ENCODE measurements around the gene SGTA.

SGTA gene

DNA sequence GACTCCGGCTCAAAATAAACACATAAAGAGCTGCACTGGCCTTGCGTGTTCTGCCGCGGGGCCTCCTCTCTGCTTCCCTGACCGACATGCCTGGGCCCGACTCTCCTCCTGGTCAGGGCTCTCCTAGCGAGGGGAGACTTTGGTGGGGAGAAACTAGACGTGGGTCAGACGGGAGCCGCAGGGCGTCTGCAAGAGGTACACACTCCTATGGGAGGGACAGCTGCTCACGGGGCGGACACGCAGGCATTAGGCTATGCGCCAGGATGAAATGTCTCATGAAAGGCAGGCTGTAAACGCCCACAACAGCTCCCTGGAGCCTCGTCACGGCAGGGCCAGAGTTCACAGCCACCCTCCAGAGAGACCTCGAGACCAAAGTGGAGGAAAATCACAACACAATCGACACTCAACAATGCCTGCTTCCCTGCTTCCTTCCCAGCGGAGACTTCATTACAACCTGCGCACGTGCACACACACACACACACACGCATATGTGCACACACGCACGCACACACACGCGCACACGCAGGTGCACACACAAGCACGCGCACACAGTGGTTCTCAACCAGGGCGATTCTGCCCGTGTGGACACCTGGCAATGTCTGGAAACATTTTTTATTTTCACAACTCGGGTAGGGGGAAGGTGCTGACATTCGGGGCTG is 49.0 kb downstream of the SGTA start:
- H3K4me3 ChIP-seq (ENCODE audit: low read length), result no peak overlapping the region
- no peak for DNase-seq (ENCODE audit: low read depth, low spot score)

DNA sequence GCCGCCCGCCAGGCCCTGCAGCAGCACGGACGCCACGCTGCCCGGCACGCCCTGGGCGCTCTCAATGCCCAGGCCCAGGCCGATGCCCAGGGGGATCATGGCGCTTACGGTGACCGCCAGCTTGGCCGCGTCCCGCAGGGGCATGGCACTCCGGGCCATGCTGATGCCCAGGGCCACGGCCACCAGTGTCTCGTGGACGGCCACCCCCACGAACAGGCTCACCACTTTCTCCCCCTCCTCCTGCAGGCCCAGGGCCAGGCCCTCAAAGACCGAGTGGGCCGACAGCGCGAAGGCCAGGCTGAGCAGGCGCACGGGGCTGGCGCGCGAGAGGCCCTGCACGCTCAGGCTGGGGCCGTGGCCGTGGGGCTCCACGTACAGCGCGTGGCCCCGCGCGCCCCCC is 50.2 kb downstream of the SGTA start:
- H3K4me3 ChIP-seq (ENCODE audit: low read length), result no peak overlapping the region
- no peak for DNase-seq (ENCODE audit: low read depth, low spot score)

DNA sequence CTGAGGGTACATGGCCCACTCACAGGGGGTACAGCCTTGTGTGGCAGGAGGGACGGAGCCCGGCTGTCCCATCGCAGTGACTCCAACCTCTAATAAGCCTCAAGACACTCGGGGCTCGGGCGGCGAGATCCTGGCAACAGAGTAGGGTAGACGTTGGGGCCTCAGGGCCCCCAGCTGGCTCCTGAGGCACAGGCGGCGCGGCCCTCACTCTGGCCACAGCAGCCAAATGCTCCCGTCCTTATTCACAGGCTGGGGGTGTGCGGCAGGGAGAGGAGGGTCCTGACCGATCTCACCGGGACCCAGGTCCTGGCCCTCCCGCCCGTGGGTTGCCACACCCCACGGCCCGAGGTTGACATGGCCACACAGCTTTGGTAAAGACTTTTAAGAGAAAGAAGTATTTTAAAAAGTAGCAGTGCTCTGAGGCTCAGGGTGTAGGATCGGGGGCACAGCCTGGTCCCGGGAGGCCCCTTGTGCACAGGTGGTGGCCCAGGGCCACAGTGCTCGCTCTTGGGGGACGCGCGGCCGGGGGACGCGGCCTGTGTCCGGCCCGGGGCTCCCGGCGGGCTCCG is 50.8 kb downstream of the SGTA start:
- H3K4me3 ChIP-seq (ENCODE audit: low read length), result no peak overlapping the region
- DNase-seq (ENCODE audit: low read depth, low spot score), result no peak

DNA sequence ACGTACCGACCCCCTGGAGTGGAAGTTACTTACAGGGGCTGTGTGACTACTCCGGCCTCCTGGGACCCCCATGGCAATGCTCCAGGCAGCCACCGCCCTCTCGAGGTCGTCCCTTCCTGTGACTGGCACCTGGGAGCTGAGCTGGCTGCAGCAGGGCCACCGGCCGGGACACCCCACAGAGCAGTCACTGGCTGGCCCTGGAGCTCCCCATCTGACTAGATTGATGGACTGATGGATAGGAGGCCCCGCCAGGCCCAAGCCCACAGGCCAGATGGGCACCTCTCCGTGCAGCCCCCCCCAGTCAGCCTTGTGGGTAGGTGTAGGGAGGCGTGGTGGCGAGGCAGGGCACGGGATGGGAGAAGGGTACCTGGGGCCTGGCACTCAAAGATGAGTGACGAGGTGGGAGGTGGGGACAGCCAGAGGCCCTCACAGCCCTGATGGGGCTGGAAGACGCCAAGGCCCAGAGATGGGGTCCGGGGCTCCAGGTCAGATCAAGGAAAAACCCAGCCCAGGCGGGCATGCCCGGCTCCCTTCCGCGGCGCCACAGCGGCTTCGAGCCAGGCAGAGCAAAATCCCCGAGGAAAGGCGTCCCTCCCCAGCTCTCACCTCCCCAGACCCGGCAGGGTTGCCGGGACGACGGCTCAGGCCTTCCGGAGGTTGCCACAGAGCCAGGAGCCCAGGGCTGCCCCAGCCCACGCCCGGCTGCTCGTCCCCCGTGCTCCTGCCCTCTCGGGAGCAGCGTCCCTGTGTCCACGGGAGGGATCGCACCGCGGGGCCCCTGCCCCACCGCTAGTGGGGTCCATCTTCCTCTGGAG is 51.7 kb downstream of the SGTA start:
- no peak for DNase-seq (ENCODE audit: low read depth, low spot score)
- no peak overlapping the region for H3K4me3 ChIP-seq (ENCODE audit: low read length)

DNA sequence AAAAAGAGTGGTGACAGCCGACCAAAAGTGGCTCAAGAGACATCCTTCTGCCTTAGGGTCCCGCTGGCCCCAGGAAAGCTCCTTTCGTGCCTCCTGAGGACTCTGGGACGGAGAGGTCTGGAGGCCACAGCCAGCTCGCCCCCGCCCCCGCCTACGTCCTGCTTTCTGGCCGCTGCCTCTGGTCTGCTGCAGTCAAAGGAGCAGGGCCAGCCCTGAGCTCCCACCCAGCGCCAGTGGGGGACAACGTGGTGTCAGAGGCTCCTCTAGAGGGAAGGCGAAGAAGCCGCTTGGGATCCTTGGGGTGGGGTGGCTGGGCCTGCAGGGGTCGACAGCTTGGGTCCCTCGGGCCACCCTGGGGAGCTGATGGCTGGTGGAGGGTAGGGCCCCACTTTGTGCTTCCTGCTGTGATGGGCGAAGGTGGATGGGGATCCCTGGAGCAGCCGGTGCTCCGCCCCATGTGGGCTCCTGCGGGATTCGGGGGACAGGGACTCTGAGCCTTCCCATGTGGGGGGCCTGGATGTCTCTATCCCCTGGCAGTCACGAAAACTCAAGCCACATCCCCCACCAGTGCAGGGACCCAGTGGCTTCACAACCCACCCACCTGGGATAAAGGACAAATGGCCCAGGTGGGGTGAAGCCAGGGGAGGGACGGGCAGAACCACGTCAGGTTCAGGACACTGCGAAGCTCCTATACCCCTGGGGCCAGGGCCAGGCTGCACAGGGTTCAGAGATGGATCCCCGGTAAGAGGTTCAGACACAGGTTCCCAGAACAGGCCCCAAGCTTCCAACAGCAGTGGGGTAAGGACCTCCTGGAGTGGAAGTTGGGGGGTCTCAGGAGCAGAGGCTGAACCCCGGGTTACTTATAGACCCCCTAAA is 52.9 kb downstream of the SGTA start:
- H3K4me3 ChIP-seq (ENCODE audit: low read length), result no peak overlapping the region
- DNase-seq (ENCODE audit: low read depth, low spot score), result no peak

DNA sequence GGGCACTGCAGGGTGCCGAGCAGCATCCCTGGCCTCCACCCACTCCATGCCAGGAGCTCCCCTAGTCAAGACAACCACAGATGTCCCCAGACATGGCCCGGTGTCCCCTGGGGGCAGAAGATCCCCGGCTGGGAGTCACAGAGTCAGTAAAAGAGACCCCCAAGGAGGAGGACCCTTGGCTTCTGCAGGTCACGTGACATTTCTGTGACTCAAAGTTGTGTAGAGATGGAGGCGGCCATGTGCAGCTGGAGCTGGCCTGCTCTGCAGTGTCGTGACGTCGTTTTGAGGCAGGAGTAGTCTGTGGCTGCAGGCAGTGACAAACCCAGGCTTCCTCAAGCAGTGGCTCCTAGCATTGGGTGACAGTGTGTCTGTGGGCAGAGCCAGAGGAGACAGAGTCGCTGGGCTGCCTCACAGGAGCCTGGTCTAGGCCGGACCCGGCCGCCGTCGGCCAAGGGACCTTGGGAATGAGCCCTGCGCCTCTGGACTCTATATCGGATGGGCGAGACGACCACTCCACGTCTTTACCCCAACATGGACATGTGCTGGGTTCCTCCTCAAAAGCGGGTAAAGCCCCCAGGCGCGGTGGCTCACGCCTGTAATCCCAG is 54.2 kb downstream of the SGTA start:
- H3K4me3 ChIP-seq (ENCODE audit: low read length), result no peak overlapping the region
- DNase-seq (ENCODE audit: low read depth, low spot score), result no peak

DNA sequence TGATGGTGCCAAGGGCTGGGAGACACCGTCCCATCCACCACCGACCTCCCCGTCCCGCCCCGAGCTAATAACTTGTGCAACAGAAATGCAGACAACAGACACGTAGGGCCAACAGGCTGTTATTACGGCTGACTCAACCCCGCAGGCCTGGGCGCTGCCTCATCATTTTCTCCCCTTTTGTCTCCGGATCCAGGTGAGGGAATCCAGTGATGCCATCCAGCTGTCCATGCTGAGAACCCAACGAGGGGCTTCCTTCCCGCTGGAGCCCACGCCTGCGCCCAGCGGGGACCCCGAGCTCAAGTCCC is 55.5 kb downstream of the SGTA start:
- no peak for DNase-seq (ENCODE audit: low read depth, low spot score)
- H3K4me3 ChIP-seq (ENCODE audit: low read length), result no peak overlapping the region

DNA sequence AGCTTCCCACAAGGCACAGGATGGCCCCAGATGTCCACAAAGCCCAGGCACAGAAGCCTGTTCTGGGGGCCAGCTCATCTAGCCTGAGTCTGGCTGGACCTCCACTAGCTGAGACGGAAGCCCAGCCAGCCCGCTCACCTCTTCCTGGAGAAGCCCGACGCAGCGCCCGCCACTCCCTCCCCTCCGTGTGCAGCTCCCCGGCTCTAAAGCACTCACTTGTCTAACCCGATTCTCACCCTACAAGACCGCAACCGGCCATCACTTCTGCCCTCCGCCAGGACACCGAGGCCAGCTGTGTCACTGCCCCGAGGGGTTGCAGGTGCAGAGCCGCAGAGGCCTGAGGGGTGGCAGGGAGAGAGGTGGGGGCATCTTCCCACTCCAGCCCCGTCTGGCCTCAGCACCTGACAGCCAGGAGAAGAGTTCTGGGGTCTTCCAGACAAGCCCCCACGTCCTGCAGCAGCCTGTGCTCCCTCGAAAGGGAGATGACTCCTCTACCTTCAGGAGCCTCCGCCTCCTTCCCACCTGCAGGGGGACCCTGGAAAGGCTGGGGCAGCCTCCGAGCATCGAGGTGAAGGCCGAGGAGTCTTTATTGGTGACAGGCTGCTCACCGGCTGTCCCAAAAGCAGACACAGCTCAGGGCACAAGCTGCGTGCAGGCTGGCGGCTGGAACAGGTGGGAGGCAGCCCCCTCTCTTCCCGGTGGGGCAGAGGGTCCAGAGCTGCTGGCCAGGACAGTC is 56.0 kb downstream of the SGTA start:
- DNase-seq (ENCODE audit: low read depth, low spot score), result no peak
- no peak overlapping the region for H3K4me3 ChIP-seq (ENCODE audit: low read length)

DNA sequence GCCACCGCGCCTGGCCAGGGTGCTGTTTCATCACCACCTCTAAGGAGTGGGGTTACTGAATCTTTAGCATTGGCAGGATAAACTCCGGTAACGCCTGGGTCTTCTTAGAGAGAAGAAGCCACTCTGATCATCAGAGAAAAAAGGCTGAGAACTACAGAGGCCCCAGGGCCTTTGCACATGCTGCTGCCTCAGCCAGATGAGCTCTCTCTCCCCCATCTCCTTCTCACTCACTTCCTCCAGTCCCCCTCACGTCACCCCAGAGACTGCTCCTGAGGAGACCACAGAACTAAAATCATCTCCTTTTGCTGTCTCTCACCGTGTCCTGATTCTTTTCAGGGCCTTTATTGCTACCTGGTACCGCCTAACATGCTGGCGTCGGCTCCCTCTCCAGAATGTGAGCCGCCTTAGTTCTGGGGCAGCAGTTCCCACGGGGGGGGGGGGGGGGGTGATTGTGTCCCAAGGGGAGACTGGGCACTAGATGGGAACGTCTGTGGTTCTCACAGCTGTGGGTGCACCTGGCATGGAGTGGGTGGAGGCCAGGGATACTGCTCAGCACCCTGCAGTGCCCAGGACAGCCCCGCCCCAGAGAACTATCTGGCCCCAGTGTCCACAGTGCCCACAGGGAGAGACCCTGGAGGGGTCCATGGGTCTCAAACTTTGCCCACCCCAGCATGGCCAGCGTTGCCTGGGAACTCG is 56.8 kb downstream of the SGTA start:
- DNase-seq (ENCODE audit: low read depth, low spot score), result no peak
- H3K4me3 ChIP-seq (ENCODE audit: low read length), result no peak overlapping the region

DNA sequence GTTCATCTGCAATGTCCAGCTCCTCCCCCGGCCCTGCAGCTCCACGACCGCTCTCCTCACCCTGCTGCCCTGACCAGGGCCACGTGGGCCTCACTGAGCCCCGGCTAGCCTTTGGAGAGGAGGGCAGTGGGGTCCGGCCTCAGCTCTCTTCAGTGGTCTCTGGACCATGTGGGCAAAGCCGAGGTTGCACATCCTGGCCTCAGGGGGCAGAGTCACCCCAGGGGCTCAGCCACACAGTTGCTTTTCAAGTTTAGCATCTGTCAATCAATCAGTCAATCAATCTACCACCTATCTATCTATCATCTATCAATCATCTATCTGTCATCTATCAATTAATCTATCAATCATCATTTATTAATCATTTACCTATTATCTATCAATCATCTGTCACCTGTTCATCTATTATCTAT is 58.9 kb downstream of the SGTA start:
- DNase-seq (ENCODE audit: low read depth, low spot score), result no peak
- no peak overlapping the region for H3K4me3 ChIP-seq (ENCODE audit: low read length)

DNA sequence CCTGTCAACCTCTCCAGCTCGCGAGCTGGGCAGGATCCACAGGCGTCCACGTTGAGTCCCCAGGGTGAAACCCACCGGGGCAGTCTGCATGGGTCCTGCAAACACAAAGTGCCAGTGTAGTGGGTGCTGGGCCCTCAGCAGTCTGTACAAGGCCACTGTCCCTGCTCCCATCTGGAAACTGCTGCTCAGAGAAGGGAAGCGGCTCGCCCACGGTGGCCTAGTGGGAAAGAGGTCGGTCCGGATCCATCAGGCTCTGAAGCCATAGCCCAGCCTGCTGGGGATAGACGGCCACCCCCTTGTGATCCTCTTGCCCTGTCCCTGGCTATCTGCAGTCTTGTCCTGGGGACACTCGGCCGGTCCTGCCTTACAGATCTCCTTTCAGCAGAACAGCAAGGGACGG is 59.3 kb downstream of the SGTA start:
- no peak overlapping the region for H3K4me3 ChIP-seq (ENCODE audit: low read length)
- DNase-seq (ENCODE audit: low read depth, low spot score), result no peak

DNA sequence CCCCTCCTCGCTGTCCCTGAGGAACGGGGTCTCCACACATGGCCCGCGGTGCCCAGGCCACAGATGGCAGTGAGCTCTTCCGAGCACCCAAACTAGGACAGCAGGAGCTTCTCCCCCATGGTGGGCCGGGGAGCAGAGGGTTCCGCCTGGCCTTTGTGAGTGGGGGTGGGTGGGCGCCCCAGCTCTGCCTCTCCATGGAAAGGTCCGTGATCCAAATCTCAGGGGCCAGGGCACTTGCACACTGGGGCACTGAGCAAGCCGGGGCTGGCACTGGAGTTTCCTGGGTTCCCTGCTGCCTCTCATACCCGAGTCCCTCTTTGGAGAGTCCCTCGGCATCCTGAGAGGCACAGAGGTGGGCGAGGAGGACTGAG is 59.7 kb downstream of the SGTA start:
- no peak overlapping the region for H3K4me3 ChIP-seq (ENCODE audit: low read length)

DNA sequence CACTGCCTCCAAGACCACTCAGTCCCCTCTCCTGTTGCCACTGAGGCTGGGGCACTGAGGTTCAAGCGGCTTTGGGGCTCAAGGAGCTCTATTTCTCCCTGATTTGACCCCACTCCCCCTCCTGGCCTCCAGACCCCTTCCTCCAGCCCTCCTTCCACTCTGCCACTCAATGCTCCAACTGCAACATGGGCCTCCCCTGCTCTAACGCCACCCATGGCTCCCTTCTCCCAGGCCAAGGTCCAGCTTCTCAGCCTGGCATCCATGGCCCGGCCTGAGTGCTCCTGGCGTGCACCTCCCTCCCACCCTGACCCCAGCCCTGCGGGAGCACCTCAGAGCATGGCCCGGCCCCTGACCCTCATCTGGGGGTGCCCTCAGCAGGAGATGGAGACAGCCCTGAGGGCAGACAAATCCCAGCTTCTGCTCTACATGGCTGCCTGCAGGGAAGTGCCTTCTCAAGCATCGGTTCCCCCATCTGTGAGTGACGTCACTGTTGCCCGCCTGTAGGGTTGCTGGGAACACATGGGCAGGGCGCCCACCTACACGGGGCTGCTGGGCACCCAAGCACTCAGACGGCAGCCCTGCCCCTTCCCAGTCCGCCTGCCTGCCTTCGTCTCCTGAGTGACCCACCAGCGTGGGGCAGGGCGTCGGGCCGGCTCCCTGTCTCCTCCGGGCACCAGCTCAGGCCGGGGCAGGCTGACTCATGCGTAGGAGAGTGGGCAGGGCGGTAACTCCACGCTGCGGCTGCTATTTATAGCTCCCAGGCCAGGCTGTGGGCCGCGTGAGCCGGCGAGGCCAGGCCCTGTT is 60.3 kb downstream of the SGTA start:
- H3K4me3 ChIP-seq (ENCODE audit: low read length), result no peak overlapping the region
- no peak for DNase-seq (ENCODE audit: low read depth, low spot score)

More for the DNA sequence above, 59.7 kb downstream of the SGTA start:
- DNase-seq (ENCODE audit: low read depth, low spot score), result no peak

DNA sequence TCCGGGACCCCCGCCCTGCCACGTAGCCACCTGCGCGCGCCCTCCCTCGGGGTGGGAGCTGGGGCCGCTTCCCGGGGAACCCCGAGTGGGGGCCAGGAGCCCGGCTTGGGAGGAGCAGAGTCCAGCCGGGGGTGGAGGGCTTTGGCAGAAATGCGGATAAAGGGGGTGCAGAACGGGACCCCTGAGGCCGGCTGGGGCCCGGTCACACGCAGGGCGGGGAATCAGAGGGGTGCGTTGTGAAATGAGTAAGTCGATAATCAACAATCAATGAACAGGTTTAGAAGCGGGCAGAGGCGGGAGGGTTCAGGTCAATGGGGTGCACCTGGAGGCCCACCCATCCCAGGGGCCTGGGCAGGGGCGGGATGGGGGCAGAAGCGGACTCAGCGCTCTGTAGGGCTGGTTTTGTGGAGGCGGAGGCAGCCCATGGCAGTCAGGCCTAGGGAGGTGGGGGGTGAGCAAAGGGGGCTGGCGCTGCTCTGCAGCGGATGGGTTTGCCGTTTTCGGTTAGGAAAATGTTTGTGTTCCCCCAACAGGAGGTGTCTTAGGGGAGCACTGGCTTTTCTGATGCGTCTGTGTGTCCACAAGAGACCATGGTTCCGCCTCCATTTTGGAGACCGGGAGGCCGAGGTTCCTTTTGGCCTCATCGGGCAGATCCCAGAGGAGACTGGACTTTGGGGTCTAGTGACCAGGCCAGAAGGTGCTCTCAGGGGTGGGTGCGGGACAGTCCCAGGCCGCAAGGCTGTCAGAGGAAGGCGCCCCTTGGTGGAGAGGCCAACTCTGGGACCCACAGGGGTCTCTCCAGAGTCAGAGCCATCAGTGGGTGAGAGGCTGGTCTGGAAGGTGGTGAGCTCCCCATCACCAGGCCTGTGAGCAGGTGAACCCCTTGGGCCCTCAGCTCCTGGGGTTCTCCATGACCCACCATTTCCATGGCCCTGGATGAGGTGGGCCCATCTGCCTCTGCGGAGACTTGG is 61.2 kb downstream of the SGTA start:
- H3K4me3 ChIP-seq (ENCODE audit: low read length), result no peak overlapping the region
- no peak for DNase-seq (ENCODE audit: low read depth, low spot score)

DNA sequence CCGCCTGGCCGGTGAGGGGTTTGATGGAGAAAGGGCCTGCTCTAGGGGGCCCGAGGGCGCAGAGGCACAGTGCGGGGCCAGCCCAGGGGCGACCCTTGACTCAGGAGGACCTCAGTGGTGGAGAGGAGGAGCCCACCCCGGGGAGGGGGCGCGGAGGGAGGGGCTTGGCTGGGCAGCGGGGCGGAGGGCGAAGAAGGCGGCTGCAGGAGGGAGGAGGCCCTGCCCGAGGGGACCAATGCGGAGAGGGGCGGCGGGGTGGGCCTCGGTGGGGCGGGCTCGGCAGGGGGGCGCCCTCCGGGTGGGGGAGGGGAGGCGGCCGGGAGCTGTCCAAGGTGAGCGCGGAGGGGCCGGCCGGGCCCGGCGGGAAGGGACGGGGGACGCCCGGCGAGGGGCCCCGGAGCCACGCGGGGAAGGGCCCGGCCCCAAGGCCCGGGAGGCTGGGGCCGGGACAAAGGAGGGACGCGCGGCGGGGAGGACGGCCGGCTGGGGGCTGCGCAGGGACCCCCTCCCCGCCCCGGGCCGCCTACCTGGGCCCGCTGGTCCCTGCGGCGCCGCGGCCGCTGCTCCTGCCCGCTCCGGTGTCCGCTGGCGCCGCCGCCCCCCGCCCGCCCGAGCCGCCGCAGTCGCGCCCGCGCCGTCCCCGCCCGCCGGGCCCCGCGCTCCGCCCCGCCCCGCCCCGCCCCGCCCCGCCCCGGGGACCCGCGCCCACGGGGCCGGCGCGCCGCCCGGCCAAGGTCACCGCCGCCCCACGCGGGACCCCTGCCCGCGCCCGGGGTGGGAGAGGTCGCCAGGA is 62.1 kb downstream of the SGTA start, which contains the start of gene DIRAS1:
TSS of gene DIRAS1 (minus strand) at position 596 of the 793 bp plus-strand sequence. CDS start 3,566 bp downstream, outside the sequence.
- no peak within 1 kb of the TSS for H3K4me3 ChIP-seq (ENCODE audit: low read length)
- DNase-seq (ENCODE audit: low read depth, low spot score), result no peak

Data from Jurkat, Clone E6-1 (cell line).